Central memory CD8-positive, alpha-beta T cell (primary cell): ENCODE measurements around the gene SRRM1.
A peak's percentile ranks its signal among the peaks of the same experiment; 100 is the strongest.
"Not testable (repeated sequence)": the region's sequence is repeated elsewhere in the genome, so short reads cannot be mapped to it uniquely, and the experiment has no call there.

Experiments used
- ATAC-seq: fragments of 150-1000 bp; cut with Tn5 transposase; replicated peaks from 2 replicates; pipeline ENCODE4 v1.10.0; 2022; ENCODE audit warnings: mild to moderate bottlenecking, moderate FRiP score, moderate number of reproducible peaks; ENCODE audit not compliant: poor library complexity, severe bottlenecking; ENCODE audit errors: extremely low read depth
- DNase-seq, 2 donors: peaks; one replicate each; pipeline ENCODE4 v3.0.0; 2021; ENCODE audit warnings: low spot score in 2 of 2
- H3K27ac Mint-ChIP-seq: one replicate; pipeline ENCODE4 v1.8.0; 2022; ENCODE audit warnings: low read depth, mild to moderate bottlenecking, moderate library complexity, mixed read lengths
- H3K27me3 Mint-ChIP-seq: one replicate; pipeline ENCODE4 v1.8.0; 2022; ENCODE audit warnings: mixed read lengths
- H3K36me3 Mint-ChIP-seq: one replicate; pipeline ENCODE4 v1.8.0; 2022; ENCODE audit warnings: mild to moderate bottlenecking, moderate library complexity, mixed read lengths; ENCODE audit not compliant: insufficient read depth
- H3K4me1 Mint-ChIP-seq: one replicate; pipeline ENCODE4 v1.8.0; 2022; ENCODE audit warnings: mixed read lengths
- H3K4me3 Mint-ChIP-seq: one replicate; pipeline ENCODE4 v1.8.0; 2022; ENCODE audit warnings: mild to moderate bottlenecking, moderate library complexity, mixed read lengths
- H3K9me3 Mint-ChIP-seq: one replicate; pipeline ENCODE4 v1.8.0; 2022; ENCODE audit warnings: mixed read lengths

Gene SRRM1

DNA sequence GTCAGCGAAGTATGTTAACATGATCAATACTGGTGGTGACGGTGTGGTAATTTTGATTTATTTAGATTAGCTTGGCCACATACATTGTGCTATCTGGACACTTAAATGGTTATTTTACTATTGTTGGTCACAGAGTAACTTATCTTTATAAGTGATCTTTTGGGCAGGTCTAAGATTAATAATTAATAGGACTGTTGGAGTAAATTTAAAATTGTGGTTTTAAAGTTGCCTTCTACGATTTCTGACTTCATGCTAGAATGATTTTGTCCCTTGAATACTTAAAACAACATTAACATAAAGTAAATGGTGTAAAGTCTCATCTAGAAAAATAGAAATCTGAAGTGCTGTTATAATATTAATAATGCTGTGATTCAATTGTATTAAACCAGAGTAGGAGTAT, 14.7 kb downstream of the SRRM1 start:
- no peak overlapping the region for H3K4me3 Mint-ChIP-seq
- no peak for ATAC-seq
- H3K4me1 Mint-ChIP-seq = peaks cover 30% of the 10 kb centered on the region
- no peaks in the 10 kb centered on the region for H3K27me3 Mint-ChIP-seq
- no peak overlapping the region for H3K27ac Mint-ChIP-seq
- H3K9me3 Mint-ChIP-seq = no peaks in the 10 kb centered on the region
- peaks cover 84% of the 10 kb centered on the region for H3K36me3 Mint-ChIP-seq
- DNase-seq = no peak

- no peak for ATAC-seq
- no peaks in the 10 kb centered on the region for H3K9me3 Mint-ChIP-seq
- peaks cover 84% of the 10 kb centered on the region for H3K36me3 Mint-ChIP-seq
- H3K27me3 Mint-ChIP-seq = no peaks in the 10 kb centered on the region
- H3K4me3 Mint-ChIP-seq = no peak overlapping the region
- DNase-seq = no peak
- H3K4me1 Mint-ChIP-seq = peaks cover 30% of the 10 kb centered on the region
- no peak overlapping the region for H3K27ac Mint-ChIP-seq
Observed at GRCh38 chr1:24659166-24659904, 16.2 kb downstream of the SRRM1 start.

DNA sequence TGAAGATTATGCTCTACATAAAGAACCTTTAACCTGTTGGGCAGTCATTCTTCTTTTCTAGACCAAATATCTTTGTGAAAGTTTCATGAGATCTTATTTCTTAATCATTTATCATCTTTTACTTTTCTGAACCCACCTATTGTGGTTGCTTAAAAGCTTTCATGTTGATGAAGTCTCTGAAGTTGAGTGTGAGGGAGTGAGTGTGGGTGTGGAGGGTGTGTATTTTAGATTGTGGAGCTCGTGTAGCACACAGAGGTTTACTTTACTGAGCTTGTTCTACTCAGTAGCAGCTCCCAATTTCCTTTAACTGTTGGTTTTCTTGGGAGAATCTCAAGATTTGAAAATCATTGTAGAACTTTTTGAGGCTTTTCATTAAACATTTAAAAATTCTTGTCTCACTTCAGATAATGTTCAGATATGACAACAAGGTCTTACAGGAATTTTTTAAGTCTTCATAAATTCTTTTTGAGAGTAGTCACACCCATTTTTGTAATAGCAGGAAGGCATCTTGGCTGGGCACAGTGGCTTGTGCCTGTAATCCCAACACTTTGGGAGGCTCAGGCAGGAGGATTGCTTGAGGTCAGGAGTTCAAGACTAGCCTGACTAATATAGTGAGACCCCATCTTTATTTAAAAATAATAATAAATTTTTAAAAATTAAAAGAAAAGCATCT, 17.0 kb downstream of the SRRM1 start:
- Mint-ChIP-seq H3K27ac (no peak overlapping the region), H3K9me3 (no peaks in the 10 kb centered on the region), H3K4me1 (peaks cover 25% of the 10 kb centered on the region), H3K27me3 (no peaks in the 10 kb centered on the region), H3K4me3 (no peak overlapping the region), H3K36me3 (peaks cover 84% of the 10 kb centered on the region)
- ATAC-seq = no peak
- no peak for DNase-seq

DNA sequence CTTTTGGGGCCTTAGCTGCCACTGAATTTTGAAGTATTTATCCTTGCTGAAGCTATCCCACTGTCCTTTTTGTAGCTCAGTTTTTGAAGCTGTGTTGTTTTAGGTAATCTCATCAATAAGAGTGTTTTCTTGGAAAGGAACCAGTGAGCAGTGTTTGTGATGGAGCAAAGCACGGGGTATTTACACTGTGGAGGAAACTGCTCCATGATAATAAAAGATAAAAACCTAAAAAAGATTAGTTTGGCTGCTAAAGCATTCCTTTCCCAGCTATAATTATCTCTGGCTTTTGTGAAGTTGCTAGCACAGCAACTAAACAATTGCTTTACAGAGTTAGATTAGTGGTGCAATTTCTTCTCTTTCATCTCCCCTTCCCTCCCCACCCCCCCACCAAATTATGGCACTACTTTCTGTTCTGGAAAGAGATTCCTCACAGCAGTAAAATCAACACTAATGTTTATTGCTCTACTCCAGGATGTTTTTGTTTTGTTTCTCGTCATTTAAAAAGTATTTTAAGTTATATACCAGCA, 21.5 kb downstream of the SRRM1 start:
- Mint-ChIP-seq H3K27ac (no peak overlapping the region), H3K9me3 (no peaks in the 10 kb centered on the region), H3K27me3 (no peaks in the 10 kb centered on the region), H3K36me3 (peaks cover 94% of the 10 kb centered on the region), H3K4me1 (peaks cover 6% of the 10 kb centered on the region), H3K4me3 (no peak overlapping the region)
- ATAC-seq = no peak
- no peak for DNase-seq

DNA sequence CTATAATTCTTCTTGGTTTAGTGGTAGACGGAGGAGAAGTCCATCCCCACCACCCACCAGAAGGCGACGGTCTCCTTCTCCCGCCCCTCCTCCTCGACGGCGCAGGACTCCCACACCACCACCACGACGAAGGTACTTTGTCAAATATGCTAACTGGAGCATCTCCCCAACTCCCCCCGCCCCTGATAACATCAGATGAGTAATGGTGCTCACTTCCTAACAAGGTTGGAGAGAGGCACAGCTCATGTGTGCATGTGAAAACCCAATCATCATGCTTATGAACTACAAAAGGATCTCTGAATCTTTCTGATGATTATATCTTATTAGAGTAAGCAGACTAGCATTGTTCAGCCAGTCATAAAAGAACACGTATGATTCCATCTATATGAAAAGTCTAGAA, 23.7 kb downstream of the SRRM1 start:
- no peak overlapping the region for H3K27ac Mint-ChIP-seq
- DNase-seq = no peak
- H3K4me3 Mint-ChIP-seq = no peak overlapping the region
- peaks cover 7% of the 10 kb centered on the region for H3K4me1 Mint-ChIP-seq
- H3K36me3 Mint-ChIP-seq = peaks cover 95% of the 10 kb centered on the region
- no peaks in the 10 kb centered on the region for H3K9me3 Mint-ChIP-seq
- H3K27me3 Mint-ChIP-seq = no peaks in the 10 kb centered on the region
- no peak for ATAC-seq

- peak; percentile 72 for ATAC-seq
- not testable (repeated sequence) for H3K9me3 Mint-ChIP-seq, H3K4me3 Mint-ChIP-seq, DNase-seq, H3K4me1 Mint-ChIP-seq, H3K27ac Mint-ChIP-seq, H3K27me3 Mint-ChIP-seq
- peaks cover 81% of the 10 kb centered on the region for H3K36me3 Mint-ChIP-seq
Observed at GRCh38 chr1:24671372-24671771, 28.3 kb downstream of the SRRM1 start.

DNA sequence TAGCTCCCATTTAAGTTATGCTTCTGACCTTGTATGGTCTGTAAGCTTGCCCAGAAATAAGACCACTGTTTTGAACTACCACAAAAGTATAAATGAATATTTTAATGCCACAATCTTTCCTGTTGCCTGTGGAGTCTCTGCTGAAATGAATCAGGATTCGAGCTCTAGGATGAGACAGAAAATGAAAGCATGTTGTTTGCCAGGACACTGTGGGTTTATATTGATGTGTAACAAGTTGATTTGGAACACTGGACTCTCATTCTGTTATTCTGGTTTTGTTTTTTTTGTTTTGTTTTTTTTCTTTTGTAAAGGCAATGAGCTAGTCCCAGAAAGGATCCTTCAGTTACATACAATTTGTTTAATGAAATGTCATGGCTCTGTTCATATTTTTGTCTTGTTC, 29.6 kb downstream of the SRRM1 start:
- not testable (repeated sequence) for ATAC-seq, DNase-seq, H3K27me3 Mint-ChIP-seq, H3K9me3 Mint-ChIP-seq, H3K4me1 Mint-ChIP-seq, H3K4me3 Mint-ChIP-seq
- Mint-ChIP-seq H3K27ac (peak overlapping the region; percentile 25), H3K36me3 (peaks cover 73% of the 10 kb centered on the region)

- peak overlapping the region; percentile 25 for H3K27ac Mint-ChIP-seq
- H3K27me3 Mint-ChIP-seq = no peaks in the 10 kb centered on the region
- no peak overlapping the region for H3K4me3 Mint-ChIP-seq
- H3K4me1 Mint-ChIP-seq = peaks cover 7% of the 10 kb centered on the region
- peaks cover 68% of the 10 kb centered on the region for H3K36me3 Mint-ChIP-seq
- H3K9me3 Mint-ChIP-seq = no peaks in the 10 kb centered on the region
- ATAC-seq (no peak), DNase-seq (no peak)
Observed at GRCh38 chr1:24673341-24673740, 30.2 kb downstream of the SRRM1 start.

GRCh38 chr1:24678421-24678820, 35.3 kb downstream of the SRRM1 start:
- not testable (repeated sequence) for H3K4me3 Mint-ChIP-seq, H3K4me1 Mint-ChIP-seq, H3K9me3 Mint-ChIP-seq, H3K27me3 Mint-ChIP-seq, ATAC-seq, DNase-seq, H3K27ac Mint-ChIP-seq
- H3K36me3 Mint-ChIP-seq = peaks cover 20% of the 10 kb centered on the region

GRCh38 chr1:24679725-24680124, 36.6 kb downstream of the SRRM1 start:
- Mint-ChIP-seq H3K4me1 (no peaks in the 10 kb centered on the region), H3K9me3 (no peaks in the 10 kb centered on the region), H3K4me3 (no peak overlapping the region), H3K27me3 (no peaks in the 10 kb centered on the region), H3K36me3 (peaks cover 14% of the 10 kb centered on the region), H3K27ac (no peak overlapping the region)
- DNase-seq (no peak), ATAC-seq (no peak)

DNA sequence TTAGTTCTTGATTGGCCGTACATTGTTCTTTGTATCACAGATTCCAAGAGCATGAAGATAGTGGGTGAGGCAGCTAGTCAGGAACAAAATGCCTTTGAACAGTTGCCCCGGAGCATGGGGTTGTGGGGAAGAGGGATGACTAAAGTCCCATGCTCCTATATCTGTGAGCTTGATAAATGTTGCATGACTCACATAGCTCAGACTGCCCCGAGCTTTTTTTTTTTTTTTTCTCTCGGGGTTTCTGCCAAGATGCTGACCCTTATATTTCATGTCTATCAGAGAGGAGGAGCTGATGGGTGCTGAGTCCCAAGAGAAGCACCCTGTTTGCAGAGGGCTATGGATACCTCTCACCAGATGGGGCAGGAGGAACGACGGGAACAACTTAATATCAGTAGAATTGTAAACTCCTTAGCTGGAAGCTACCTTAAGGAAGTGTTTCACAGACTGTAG, 40.6 kb downstream of the SRRM1 start:
- Mint-ChIP-seq H3K4me1 (peaks cover 5% of the 10 kb centered on the region), H3K27ac (no peak overlapping the region), H3K36me3 (peaks cover 1% of the 10 kb centered on the region), H3K9me3 (no peaks in the 10 kb centered on the region), H3K27me3 (no peaks in the 10 kb centered on the region), H3K4me3 (no peak overlapping the region)
- ATAC-seq (no peak), DNase-seq (no peak)

DNA sequence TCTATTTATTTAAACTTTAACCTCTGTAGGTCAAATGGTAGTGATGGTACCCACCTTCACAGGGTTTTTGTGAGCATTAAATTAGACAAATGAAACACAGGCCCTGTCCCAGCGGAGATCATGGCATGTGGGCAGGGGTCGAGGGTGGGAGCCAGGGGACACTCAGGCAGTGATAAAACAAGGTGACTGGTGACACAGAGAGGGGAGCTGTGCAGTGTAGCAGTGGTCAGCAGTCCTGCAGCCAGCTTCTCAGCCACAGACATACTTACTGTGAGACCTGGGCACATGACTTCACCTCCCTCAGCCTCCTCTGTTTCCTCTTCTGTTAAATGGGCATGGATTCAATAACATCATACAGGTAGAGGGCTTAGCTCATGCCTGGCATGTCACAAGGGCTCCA, 44.9 kb downstream of the SRRM1 start:
- ATAC-seq = no peak
- H3K4me1 Mint-ChIP-seq = peaks cover 11% of the 10 kb centered on the region
- no peak overlapping the region for H3K4me3 Mint-ChIP-seq
- no peaks in the 10 kb centered on the region for H3K9me3 Mint-ChIP-seq
- no peak for DNase-seq
- peaks cover 2% of the 10 kb centered on the region for H3K36me3 Mint-ChIP-seq
- no peak overlapping the region for H3K27ac Mint-ChIP-seq
- no peaks in the 10 kb centered on the region for H3K27me3 Mint-ChIP-seq

DNA sequence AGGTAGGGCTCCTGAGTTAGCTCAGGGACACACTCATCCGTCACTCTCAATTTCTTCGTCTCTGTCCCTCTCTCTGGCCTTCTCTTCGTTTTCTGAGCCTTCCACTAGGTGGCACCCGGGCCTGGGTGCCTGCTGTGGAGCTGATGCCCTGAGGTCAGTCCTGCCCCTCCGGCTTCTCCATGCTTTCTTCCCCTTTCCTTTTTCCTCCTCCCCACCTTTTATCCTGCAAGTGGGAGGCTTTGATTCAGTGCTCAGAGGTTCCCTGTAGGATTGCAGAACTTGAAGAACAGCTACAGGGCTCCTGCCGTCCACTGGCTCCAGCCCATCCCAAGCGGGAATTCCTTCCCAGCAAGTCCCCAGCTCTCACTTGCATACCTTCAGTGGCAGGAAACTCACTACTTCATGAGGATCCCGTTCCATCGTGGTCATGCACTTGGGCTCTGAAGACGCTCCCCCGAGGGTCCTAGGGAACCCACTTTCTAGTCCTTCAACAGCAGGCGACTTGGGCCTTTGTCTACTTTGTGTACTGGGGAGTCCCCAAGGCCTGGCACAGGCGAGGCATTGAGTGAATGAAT, 45.6 kb downstream of the SRRM1 start:
- Mint-ChIP-seq H3K4me3 (no peak overlapping the region), H3K27ac (no peak overlapping the region), H3K4me1 (peaks cover 12% of the 10 kb centered on the region), H3K9me3 (no peaks in the 10 kb centered on the region), H3K27me3 (no peaks in the 10 kb centered on the region), H3K36me3 (peaks cover 2% of the 10 kb centered on the region)
- ATAC-seq = no peak
- DNase-seq = peak; percentile 29 to 33
